ENCODE data around the gene MED25. TPM values are rescaled to one million over a fixed set of nuclear protein-coding genes. Genes with fewer than 3 reads are reported as not detected.

Gene MED25
- total and polyA plus RNA-seq, 2 of the 4 experiments (the other 2 are of a cell fraction) = 4.7 to 38.5 TPM

DNA sequence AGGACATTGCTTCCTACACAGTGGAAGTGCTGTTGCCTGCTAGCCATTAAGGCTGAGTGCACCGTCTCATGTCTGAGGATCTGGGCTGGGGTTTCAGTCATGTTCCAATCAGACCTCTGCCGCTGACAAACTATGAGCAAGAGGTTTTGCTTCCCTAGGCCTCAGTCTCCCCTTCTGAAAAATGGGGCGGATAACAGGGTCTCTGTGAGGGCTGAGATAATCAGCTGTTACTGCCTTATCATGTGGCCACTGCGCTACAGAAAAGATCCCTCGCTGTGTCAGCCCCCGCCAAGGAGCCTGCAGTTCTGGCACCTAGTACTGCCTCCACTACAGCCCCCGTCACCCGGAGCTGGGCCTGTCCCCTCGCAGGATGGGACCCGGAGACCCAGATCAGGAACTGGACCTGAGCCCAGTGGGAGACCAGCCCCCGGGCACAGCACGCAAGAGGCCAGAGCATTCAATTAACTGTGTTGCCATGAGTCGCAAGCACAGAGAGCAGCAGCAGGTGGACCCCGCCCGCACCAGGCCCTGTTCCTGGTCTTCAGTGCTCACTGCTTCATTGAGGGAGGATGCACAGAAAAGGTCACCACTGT lies 52.3 kb downstream of the MED25 start:
- Histone ChIP-seq H3K9me3 (ENCODE audit: control insufficient read depth, insufficient read depth, low read length) (no peaks in the 10 kb centered on the region), H4K91ac (ENCODE audit: insufficient read depth, low read depth, low read length) (peak overlapping the region; percentile 72), H3K4me2 (ENCODE audit: low read depth, low read length) (peak overlapping the region; percentile 94), H4K8ac (ENCODE audit: low read depth in 2 of 2, low read length in 2 of 2) (peak overlapping the region; percentile 84 to 98), H4K20me1 (ENCODE audit: insufficient read depth, low read length) (no peaks in the 10 kb centered on the region), H3K9ac (ENCODE audit: low read depth, low read length) (peak overlapping the region; percentile 66), H3K23ac (ENCODE audit: low read depth, low read length) (peak overlapping the region; percentile 94), H3K36me3 (ENCODE audit: control insufficient read depth, insufficient read depth, low read length) (peaks cover 7% of the 10 kb centered on the region; the same call in 1 of the 2 replicates), H3K56ac (ENCODE audit: extremely low read depth, insufficient read depth, low read length) (peak overlapping the region; percentile 14; the same call in 1 of the 2 replicates), H3K4ac (ENCODE audit: low read depth, low read length) (peak overlapping the region; percentile 99), H2BK15ac (ENCODE audit: low read depth, low read length) (no peak overlapping the region; the same call in 2 of the 3 replicates), H3K9me1 (ENCODE audit: insufficient read depth, low read length) (peaks cover 12% of the 10 kb centered on the region), H2BK120ac (ENCODE audit: low read depth, low read length) (peak overlapping the region; percentile 64), H3K27me3 (ENCODE audit: control insufficient read depth, insufficient read depth, low read length) (no peaks in the 10 kb centered on the region), H2BK5ac (ENCODE audit: low read depth, low read length, poor library complexity, severe bottlenecking) (peak overlapping the region; percentile 74), H2BK20ac (ENCODE audit: low read depth, low read length) (no peak overlapping the region), H3K79me1 (ENCODE audit: low read depth in 1 of 2, low read length in 2 of 2) (peaks cover 15 to 60% of the 10 kb centered on the region in 2 experiments), H2AK9ac (replicated peaks; ENCODE audit: low read depth, low read length, poor library complexity) (peak overlapping the region; percentile 94), H4K5ac (ENCODE audit: low read depth, low read length) (peak overlapping the region; percentile 99), H2AK5ac (ENCODE audit: low read depth, low read length) (peak overlapping the region; percentile 100), H3K27ac (ENCODE audit: insufficient read depth, low read length) (peak overlapping the region; percentile 74), H3K18ac (ENCODE audit: low read depth, low read length) (peak overlapping the region; percentile 17; the same call in 1 of the 2 replicates), H3K14ac (replicated peaks; ENCODE audit: low read depth, low read length) (peak overlapping the region; percentile 98), H2AFZ (replicated peaks; ENCODE audit: low read length, poor library complexity) (peak overlapping the region; percentile 87), H3K4me3 (ENCODE audit: insufficient read depth, low read depth, low read length) (peak overlapping the region; percentile 43), H3K4me1 (ENCODE audit: control insufficient read depth, insufficient read depth, low read length) (peaks cover 8% of the 10 kb centered on the region)
- 77% methylated on average over 6 of the region's 15 CpGs; no CpG with 5 or more reads in 1 of the 2 experiments for WGBS, 2 experiments (ENCODE audit: extremely low coverage in 2 of 2, insufficient read length in 1 of 2)
- TF ChIP-seq BHLHE40 (IDR thresholded peaks at IDR 0.05; ENCODE audit: low read depth, low read length) = no peak
- TF ChIP-seq, protein P1, sequence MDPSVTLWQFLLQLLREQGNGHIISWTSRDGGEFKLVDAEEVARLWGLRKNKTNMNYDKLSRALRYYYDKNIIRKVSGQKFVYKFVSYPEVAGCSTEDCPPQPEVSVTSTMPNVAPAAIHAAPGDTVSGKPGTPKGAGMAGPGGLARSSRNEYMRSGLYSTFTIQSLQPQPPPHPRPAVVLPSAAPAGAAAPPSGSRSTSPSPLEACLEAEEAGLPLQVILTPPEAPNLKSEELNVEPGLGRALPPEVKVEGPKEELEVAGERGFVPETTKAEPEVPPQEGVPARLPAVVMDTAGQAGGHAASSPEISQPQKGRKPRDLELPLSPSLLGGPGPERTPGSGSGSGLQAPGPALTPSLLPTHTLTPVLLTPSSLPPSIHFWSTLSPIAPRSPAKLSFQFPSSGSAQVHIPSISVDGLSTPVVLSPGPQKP (IDR thresholded peaks at IDR 0.05; ENCODE audit: borderline replicate concordance, low read depth, low read length) = no peak
- TF ChIP-seq USF2 (IDR thresholded peaks at IDR 0.05; ENCODE audit: low read depth, low read length) = no peak
- no peak for TF ChIP-seq CEBPB (IDR thresholded peaks at IDR 0.05; ENCODE audit: low read depth, low read length)
- no peak for TF ChIP-seq RCOR1 (IDR thresholded peaks at IDR 0.05; ENCODE audit: insufficient replicate concordance, low read length)
- no peak for TF ChIP-seq RAD21 (IDR thresholded peaks at IDR 0.05; ENCODE audit: low read length)
- TF ChIP-seq MAFK (IDR thresholded peaks at IDR 0.05; ENCODE audit: low read depth, low read length) = no peak
- no peak for TF ChIP-seq CTCF (conservative IDR thresholded peaks at IDR 0.05; ENCODE audit: low read depth, low read length)
- in situ Hi-C loops (cut with MboI; ENCODE audit: low sequenced_read_pairs) (no loop called here), intact Hi-C loops (cut with micrococcal nuclease) (no loop called here), dilution Hi-C loops (cut with HindIII; ENCODE audit: low sequenced_read_pairs, unreplicated experiment) (no loop called here)
- CTCF ChIA-PET = no interaction called here
- POLR2A ChIA-PET (ENCODE audit: unreplicated experiment) = no interaction called here
- ATAC-seq (ENCODE audit: low read depth) = no peak
- no peak for DNase-seq
- no TSS peak for BruUV-seq (replicated peaks)

Data from IMR-90 (cell line).